GM21526 (cell line): ENCODE measurements around the gene MAP3K3.
A peak's percentile ranks its signal among the peaks of the same experiment; 100 is the strongest.
"Not testable (repeated sequence)": the region's sequence is repeated elsewhere in the genome, so short reads cannot be mapped to it uniquely, and the experiment has no call there.

Source experiments
- ATAC-seq: cut with Tn5 transposase; IDR thresholded peaks from one replicate; pipeline ENCODE4 v1.9.1; 2021; ENCODE audit warnings: moderate library complexity; ENCODE audit not compliant: unreplicated experiment, low FRiP score

Gene MAP3K3

DNA sequence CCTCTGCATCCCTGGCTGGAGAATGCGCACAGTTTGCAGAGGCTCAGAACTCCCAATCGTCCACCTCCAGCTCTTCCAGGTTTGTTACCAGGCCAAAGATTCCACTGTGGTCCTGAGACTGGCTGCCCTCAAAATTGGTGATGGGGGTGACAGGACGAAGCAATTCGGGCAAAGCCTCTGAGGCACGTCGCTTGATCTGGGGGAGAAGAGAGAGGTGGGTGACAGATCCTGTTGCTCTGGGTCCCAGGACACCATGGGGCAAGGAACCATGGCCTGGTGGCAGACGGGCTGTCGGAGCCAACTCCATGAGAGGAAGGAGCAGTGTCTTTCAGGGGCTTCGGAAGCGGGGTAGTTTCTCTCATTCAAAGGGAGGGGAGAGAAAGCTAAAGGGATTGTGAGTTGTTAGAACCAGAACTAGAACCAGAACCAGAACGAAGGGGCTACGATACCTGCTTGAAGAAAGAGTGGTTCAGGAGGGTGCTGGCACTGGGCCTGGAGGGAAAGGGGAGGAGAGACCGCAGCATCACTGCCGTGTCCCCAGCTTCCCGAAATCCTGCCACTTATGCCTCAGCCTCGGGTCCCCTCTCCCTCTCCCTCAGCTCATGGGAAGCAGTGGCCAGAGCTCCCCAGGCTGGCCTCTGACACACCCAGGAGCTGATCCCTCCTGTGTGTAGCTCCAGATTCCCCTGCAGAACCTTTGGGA lies 81.5 kb downstream of the MAP3K3 start:
- ATAC-seq: no peak

DNA sequence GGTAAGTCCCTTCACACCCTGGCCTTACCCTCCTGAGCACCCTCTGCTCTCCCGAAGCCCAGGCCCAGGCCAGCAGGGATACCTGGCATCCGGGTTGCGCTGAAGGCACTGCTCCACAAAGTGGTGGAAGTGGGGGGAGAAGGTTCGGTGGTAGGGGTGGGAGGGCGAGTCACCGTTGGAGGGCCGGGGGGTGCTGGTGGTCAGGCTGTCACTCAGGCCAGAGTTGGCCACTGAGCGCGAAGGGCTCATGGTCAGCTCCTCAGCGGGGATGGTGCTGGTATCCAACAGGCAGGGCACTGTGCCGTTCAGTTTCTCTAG lies 82.0 kb downstream of the MAP3K3 start:
- no peak for ATAC-seq

DNA sequence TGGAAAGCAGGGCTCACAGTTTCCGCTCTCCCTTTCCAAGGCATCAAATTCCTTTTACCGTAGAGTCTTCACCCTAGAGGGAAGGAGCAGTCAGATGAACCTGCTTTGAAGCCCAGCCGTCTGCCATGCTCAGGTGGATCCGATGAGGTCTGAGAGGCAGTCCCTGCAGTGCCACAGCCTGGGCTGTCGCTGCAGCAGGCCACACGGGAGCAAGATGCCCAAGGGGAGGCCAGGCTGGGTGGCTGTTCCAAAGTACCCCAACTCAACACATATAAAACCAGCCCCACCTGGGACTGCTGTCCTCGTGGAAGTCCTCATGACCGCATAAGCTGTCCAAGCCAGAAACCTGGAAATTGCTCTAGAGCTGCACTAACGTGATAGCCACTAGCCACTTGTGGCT lies 82.6 kb downstream of the MAP3K3 start:
- ATAC-seq: no peak

DNA sequence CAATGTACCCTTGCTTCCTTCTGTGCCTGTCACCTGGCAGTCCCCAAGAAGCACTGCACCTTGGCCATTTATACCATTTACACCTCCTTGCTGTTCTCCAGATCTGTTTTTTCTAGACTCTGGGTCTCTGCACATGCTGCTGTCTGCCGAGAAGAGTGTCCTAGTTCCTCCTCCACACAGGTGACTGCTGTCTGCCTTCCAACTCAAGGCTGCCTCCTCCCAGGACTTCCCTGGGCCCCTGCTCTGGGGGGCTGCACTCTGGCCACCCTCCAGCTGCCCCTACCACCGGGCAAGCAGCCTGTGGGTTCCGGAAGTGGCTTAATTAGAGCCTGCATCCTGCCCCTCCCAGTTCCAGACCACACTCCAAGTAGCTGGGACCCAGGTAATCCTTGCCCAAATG lies 83.4 kb downstream of the MAP3K3 start:
- no peak for ATAC-seq

DNA sequence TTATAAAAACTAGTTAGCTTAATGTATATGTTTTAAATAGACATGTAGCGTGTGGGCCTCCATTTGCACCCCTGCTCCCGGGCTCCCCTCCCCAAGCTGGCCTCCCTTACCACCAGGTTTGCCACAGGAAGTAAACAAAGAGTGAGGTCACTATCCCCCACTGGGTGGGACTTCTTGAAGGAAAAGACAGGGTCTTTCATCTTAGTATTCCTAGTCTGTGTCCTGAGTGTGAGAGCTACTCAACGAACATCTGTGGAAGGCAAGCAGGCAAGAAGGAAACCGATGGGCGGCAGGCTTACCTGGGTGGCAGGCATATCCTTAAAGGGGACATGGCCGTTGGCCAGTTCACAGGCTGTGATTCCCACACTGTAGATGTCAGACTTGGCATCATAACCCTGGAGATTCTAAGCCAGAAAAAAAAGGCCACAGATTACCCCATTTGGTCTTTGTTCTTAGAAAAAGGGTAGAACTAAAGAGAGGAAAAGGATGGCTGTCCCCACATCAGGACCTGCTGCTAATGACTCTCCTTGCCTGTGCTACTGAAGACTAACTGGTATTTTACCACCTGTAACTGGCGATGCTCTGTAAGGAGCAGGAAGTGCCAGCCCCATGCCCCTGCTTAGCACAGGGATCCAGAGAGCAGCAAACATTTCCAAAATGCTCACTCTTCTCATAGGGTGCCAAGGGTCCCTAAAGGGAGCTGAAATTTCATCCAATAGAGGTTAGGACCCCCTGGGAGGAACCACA lies 84.3 kb downstream of the MAP3K3 start:
- ATAC-seq: no peak

DNA sequence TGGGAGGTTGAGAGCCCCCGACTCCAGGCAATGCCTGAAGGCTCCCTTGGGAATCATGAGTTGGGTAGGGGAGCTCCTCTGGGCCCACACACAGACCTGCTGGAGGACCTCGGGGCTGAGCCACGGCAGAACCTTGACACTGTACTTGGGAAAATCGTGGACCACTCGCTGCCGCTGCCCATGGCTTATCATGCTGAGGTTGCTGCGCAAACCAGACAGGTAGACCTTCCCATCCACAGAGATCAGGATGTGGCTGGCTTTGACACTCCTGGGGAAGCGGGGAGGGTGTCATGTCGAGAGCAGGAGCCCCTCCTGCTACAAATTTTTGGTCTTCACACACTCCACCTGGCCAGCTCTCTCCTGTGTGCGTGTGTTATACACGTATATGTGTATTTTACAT lies 84.9 kb downstream of the MAP3K3 start:
- ATAC-seq: no peak

DNA sequence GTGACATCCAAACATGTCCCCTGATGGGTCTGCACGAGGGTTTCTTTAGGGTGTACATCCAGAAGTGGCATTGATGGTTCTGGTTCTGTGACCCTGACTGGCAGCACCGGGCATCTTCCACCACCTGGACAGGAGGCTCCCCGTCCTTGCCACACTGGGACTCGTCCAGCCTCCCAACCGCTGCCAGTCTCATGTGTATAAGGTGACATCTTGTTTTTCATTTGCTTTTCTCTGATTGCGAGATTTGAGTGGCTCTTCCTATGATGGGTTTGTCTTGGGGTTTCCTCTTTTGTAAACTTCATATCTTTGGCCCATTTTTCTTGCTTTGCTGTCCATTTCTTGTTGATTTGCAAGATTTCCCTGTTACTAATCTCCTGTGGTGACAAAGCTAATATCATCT lies 86.9 kb downstream of the MAP3K3 start:
- no peak for ATAC-seq

DNA sequence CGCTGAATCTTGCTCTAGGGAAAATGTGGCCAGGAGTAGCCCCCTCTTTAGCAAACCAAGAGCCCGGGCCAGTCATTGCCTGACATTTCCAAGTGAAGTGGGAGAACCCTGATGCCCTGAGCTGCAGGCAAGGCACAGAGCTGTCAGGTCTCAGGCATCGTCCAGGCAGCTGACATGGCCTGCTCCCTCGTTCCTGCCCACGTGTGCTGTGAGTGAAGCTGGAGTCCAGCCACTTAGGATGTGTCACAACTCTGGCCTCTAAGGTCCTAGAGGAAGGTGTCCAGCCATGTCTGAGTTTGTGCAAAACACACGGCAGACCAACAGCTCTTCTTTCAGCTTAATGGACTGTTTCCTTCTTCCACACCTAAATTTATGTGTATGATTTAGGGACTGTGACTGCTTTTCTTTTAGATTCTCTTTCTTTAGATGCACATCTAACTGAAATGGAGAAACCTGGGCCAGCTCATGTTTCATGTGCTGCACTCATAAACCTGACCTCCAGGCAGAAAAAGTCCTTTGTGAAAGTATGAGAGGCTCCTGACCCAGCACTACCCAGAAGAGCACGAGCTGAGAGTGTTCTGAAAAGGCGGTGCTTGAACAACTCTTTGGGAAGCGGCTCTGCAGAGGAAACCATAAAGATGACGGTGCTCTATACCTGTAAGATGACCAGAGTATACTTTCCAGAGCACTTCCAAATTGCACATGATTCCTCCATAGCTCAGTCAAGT lies 92.5 kb downstream of the MAP3K3 start:
- no peak for ATAC-seq

DNA sequence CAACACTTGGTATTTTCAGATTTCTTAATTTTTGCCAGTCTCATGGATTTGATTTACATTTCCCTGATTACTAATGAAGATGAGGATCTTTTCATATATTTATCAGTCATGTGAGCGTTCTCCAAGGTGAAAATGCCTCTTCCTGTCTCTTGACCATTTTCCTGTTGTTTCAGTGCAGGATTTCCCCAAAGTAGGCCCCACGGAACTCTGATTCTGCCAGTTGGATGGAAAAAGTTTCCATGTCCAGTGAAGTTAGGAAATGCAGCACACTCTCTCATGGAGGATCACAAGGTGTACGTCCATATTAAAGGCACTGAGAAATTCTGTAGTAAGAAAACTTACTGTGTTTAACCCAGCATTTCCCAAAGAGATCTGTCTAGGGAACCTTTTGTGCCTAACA lies 94.2 kb downstream of the MAP3K3 start:
- ATAC-seq: no peak

DNA sequence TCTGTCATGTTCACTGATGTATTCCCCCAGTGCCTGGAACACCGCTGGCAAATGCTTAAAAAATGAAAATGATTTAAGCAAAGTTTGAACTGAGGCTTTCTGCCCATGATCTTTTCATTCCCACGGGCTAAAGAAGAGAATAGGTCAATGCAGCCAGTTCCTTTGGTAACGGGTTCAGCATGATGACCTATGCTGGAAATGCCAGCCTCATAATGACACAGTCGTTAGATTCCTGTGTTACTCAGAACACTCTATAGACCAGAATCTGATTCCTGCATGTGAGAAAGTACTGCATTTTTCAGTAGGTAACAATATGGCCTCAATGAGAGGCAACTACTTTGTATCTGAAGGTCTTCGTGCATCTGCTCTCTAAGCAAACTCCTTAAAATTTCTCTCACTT lies 96.8 kb downstream of the MAP3K3 start:
- ATAC-seq: no peak

DNA sequence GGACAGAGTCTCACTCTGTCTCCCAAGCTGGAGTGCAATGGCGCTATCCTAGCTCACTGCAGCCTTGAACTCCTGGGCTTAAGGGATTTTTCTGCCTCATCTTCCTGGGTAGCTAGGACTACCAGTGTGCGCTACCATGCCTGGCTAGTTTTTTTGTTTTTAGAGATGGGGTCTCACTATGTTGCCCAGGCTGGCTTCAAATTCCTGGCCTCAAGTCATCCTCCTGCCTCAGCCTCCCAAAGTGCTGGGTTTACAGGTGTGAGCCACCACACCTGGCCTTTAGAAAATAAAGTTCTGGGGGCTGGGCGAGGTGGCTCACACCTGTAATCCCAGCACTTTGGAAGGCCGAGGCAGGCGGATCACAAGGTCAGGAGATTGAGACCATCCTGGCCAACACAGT lies 98.0 kb downstream of the MAP3K3 start:
- not testable (repeated sequence) for ATAC-seq

DNA sequence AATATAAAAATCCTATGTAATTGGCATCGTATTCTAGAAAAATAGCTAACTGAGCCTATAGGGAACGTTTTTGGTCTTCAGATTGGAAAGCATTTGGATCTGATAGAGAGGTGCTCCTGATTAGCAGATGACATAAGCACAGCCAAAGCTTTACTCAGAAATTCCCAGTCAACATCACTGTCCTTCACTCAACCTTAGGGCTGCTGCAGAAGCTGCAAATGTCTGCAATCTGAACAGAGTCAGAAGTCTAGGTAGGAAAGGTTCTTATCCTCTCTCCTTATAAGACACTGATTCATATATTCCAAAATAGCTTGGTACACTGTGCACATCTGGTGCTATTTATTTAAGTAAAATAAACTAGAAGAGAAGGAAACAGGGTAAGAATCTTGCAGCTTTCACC lies 100.2 kb downstream of the MAP3K3 start:
- no peak for ATAC-seq

DNA sequence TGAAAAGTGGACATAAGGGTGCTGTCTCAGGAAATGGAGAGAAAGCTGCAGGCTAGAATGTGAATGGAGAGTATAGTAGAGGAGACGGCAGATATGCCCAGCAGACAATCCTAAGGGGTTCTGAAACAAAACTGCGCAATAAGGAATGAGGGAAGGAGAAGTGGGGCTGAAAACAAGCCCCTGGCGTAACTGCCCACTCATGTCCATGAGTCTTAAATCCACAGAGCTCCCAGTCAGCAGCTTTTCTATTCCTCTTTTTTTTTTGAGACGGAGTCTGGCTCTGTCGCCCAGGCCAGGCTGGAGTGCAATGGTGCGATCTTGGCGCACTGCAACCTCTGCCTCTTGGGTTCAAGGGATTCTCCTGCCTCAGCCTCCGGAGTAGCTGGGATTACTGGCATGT lies 113.5 kb downstream of the MAP3K3 start:
- ATAC-seq: no peak

DNA sequence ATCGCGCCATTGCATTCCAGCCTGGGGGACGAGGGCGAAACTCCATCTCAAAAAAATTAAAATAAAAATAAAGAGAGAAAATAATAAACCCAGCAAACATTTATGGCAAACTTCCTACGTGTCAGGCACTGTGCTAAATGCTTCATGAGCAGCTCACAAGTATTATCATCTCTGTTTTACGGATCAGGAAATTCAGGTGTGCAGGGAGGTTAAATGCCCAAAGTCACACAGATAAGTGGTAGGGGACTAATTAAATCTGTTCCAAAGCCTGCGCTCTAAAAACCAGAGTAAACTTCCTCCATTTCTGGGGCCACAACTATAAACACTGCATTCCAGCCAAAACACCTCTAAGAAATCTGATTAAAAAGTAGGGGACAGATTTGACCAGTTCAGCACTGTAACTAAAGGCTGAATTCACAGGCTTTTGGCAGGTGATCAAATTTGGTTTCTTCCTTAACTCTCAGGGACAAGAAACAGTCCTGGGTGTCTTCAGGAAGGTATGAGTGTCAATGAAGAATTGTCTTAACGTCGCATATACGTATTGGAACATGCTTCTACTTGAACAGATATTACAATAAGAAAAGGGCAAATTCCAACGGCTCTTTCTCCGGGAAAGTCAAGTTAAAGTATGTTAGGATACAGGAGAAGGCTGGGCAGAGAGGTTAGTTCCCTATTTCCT lies 118.4 kb downstream of the MAP3K3 start:
- no peak for ATAC-seq

DNA sequence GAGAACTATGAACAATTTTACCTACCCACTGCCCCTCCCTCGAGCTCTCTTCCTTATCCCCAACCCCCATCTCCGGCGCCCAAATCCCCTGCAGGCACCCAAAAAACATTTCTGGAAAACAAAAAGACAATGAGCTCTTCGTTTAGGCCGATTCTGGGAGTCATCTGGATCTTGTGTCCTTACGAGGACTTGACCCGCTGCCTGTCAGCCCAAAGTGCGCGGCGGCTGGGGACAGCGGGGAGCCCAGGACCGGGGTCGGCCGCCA lies 118.9 kb downstream of the MAP3K3 start:
- ATAC-seq: peak; percentile 13

DNA sequence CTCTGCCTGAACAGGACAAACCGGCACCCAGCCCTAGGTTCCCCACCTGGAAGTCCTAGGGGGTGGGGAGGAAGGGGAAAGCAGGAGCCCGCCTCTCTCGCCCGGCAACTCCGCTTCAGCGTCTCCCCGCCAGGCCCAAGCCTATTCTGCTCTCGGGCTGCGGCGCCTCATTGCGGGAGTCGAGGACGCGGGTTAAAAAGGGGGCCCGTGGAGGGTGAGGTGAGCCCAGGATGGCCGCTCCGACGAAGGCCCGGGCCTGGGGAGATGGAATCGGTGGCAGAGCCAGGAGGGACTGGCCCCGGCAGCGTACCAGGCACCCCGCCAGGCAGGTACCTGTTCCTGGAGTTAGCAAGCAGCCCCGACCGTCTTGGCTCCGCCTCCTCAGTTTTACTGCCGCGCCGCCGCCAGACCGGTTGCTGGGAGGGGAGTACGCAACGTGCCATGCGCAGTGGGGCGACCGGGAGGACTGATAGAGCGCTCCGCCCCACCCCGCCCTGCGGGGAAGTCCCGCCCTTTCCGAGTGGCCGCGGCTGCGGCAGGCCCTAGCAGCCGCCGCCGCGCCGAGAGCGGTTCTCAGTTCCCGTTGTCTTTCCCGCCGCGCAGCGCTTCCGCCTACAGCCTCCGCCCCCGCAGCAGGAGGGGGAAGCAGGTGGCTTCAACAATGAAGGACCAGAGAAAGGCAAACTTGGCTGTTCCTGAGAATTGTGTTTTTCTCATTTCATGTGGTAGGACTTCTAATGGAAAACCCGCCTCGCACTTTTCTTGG lies 119.4 kb downstream of the MAP3K3 start, which contains the start of gene STRADA:
Gene STRADA (minus strand): TSS at position 392 of the 766 bp plus-strand sequence. CDS start 13,430 bp downstream, outside the sequence.
- peak; percentile 83 for ATAC-seq
